H1 (cell line): ENCODE measurements around the gene TMPRSS15. TPM values are rescaled to one million over a fixed set of nuclear protein-coding genes. Genes with fewer than 3 reads are reported as not detected.

Source experiments
- CTCF ChIA-PET: fragments of 300-600 bp; sonication (Branson Sonifier 250); formaldehyde crosslinking; loops from one replicate; lab custom pipeline; 2021; ENCODE audit not compliant: partially characterized antibody; lab: Charles Lee
- POLR2A ChIA-PET: fragments of 300-600 bp; sonication (Branson Sonifier 250); formaldehyde crosslinking; loops from one replicate; lab custom pipeline; 2021; ENCODE audit warnings: inconsistent platforms; ENCODE audit not compliant: partially characterized antibody; lab: Charles Lee
- DNase-seq, 2 experiments: peaks; one replicate each; pipeline versions ENCODE4 v3.0.0 to v3.0.0-alpha.2; 2010 to 2022; ENCODE audit warnings: low spot score in 2 of 2, low read depth in 1 of 2, mixed read lengths in 1 of 2
- FAIRE-seq: peaks from 2 replicates; lab custom pipeline; 2011; peaks lifted over from hg19 to GRCh38; lab: Jason Lieb, UNC
- H2AFZ ChIP-seq: 2 replicates; pipeline ENCODE4 v1.8.1; 2012; ENCODE audit warnings: low read length, inconsistent platforms
- H2AK5ac ChIP-seq: 2 replicates; pipeline ENCODE4 v1.6.1; 2013; ENCODE audit warnings: low read depth, low read length
- H2BK120ac ChIP-seq: replicated peaks from 2 replicates; pipeline ENCODE3; 2013; ENCODE audit warnings: low read depth, low read length, inconsistent platforms
- H2BK12ac ChIP-seq: 2 replicates; pipeline ENCODE4 v1.6.1; 2013; ENCODE audit warnings: low read depth, low read length
- H2BK15ac ChIP-seq: 2 replicates; pipeline ENCODE4 v1.6.1; 2013; ENCODE audit warnings: low read length
- H2BK20ac ChIP-seq: 2 replicates; pipeline ENCODE4 v1.6.1; 2013; ENCODE audit warnings: low read length
- H2BK5ac ChIP-seq: 2 replicates; pipeline ENCODE4 v1.6.1; 2013; ENCODE audit warnings: low read depth, low read length
- H3K14ac ChIP-seq: 2 replicates; pipeline ENCODE4 v1.6.1; 2013; ENCODE audit warnings: inconsistent platforms; ENCODE audit not compliant: insufficient read length
- H3K18ac ChIP-seq: 2 replicates; pipeline ENCODE4 v1.6.1; 2013; ENCODE audit warnings: low read length; ENCODE audit errors: extremely low read depth
- H3K23ac ChIP-seq: 2 replicates; pipeline ENCODE4 v1.6.1; 2013; ENCODE audit warnings: inconsistent platforms; ENCODE audit not compliant: insufficient read length
- H3K23me2 ChIP-seq: 2 replicates; pipeline ENCODE4 v1.6.1; 2013; ENCODE audit warnings: low read depth, low read length
- H3K27ac ChIP-seq: 2 replicates; pipeline ENCODE4 v1.6.1; 2011; ENCODE audit warnings: low read depth, low read length, inconsistent platforms
- H3K27me3 ChIP-seq, 4 experiments: replicated peaks in 1 of 4; 1 replicate in 1 of 4; 2 replicates in 3 of 4; pipeline versions ENCODE4 v1.6.1 to v1.8.1; 2011 to 2013; ENCODE audit warnings: low read length in 3 of 4, mild to moderate bottlenecking in 3 of 4, inconsistent platforms in 2 of 4, mixed read lengths in 2 of 4, moderate library complexity in 1 of 4; ENCODE audit not compliant: control insufficient read depth in 3 of 4, insufficient read depth in 3 of 4; ENCODE audit errors: extremely low read depth in 1 of 4
- H3K36me3 ChIP-seq, 4 experiments: 2 replicates each; pipeline versions ENCODE4 v1.6.1 to v1.8.1; 2011 to 2013; ENCODE audit warnings: mild to moderate bottlenecking in 4 of 4, low read length in 3 of 4, moderate library complexity in 2 of 4, control low read depth in 1 of 4, inconsistent platforms in 1 of 4; ENCODE audit not compliant: insufficient read depth in 4 of 4, control insufficient read depth in 2 of 4
- H3K4ac ChIP-seq: replicated peaks from 2 replicates; pipeline ENCODE3; 2013; ENCODE audit warnings: low read length, low read depth, mixed read lengths, inconsistent platforms; ENCODE audit not compliant: insufficient read length
- H3K4me1 ChIP-seq, 4 experiments: replicated peaks in 1 of 4; 1 replicate in 1 of 4; 2 replicates in 3 of 4; pipeline versions ENCODE4 v1.6.1 to v1.8.1; 2011 to 2013; ENCODE audit warnings: low read length in 3 of 4, inconsistent platforms in 2 of 4, mixed read lengths in 1 of 4; ENCODE audit not compliant: insufficient read depth in 4 of 4, control insufficient read depth in 3 of 4
- H3K4me2 ChIP-seq, 2 experiments: 2 replicates each; pipeline versions ENCODE4 v1.6.1 to v1.8.1; 2011 to 2013; ENCODE audit warnings: low read depth in 2 of 2, low read length in 2 of 2, control low read depth in 1 of 2, inconsistent platforms in 1 of 2, mild to moderate bottlenecking in 1 of 2; ENCODE audit not compliant: insufficient read depth in 1 of 2
- H3K4me3 ChIP-seq, 4 experiments: fragments of 200-600, 300-600 bp in 1 of 4; sonication (generic), shearing (Covaris generic), sonication (Bioruptor Twin) in 1 of 4; 2 replicates each; pipeline versions ENCODE4 v1.5.1 to v1.8.1; 2011 to 2016; ENCODE audit warnings: low read length in 4 of 4, low read depth in 3 of 4, control low read depth in 2 of 4, inconsistent platforms in 2 of 4, mild to moderate bottlenecking in 2 of 4, mixed read lengths in 1 of 4, moderate library complexity in 1 of 4; ENCODE audit not compliant: insufficient read depth in 2 of 4; ENCODE audit errors: extremely low read depth in 1 of 4
- H3K56ac ChIP-seq: replicated peaks from 2 replicates; pipeline ENCODE3; 2013; ENCODE audit warnings: low read depth, mild to moderate bottlenecking, mixed read lengths, low read length, inconsistent platforms; ENCODE audit not compliant: insufficient read length
- H3K79me1 ChIP-seq: 2 replicates; pipeline ENCODE4 v1.6.1; 2013; ENCODE audit warnings: low read depth, low read length, control low read depth
- H3K79me2 ChIP-seq, 2 experiments: 2 replicates each; pipeline versions ENCODE4 v1.6.1 to v1.8.1; 2012 to 2013; ENCODE audit warnings: low read length in 2 of 2, mild to moderate bottlenecking in 2 of 2, inconsistent platforms in 1 of 2; ENCODE audit not compliant: insufficient read depth in 2 of 2, control insufficient read depth in 1 of 2
- H3K9ac ChIP-seq, 4 experiments: replicated peaks in 1 of 4; 1 replicate in 1 of 4; 2 replicates in 3 of 4; pipeline versions ENCODE4 v1.6.1 to v1.8.1; 2011 to 2013; ENCODE audit warnings: low read depth in 3 of 4, low read length in 3 of 4, control low read depth in 2 of 4, mild to moderate bottlenecking in 2 of 4, moderate library complexity in 2 of 4, inconsistent platforms in 1 of 4; ENCODE audit errors: extremely low read depth in 1 of 4
- H3K9me3 ChIP-seq, 2 experiments: 2 replicates each; pipeline versions ENCODE4 v1.6.1 to v1.8.1; 2012 to 2013; ENCODE audit warnings: mild to moderate bottlenecking in 2 of 2, moderate library complexity in 2 of 2, control low read depth in 1 of 2, inconsistent platforms in 1 of 2, low read depth in 1 of 2, low read length in 1 of 2, mixed read lengths in 1 of 2; ENCODE audit not compliant: insufficient read depth in 2 of 2
- H4K20me1 ChIP-seq, 2 experiments: replicated peaks in 1 of 2; 2 replicates each; pipeline versions ENCODE3 to v1.8.1; 2011 to 2013; ENCODE audit warnings: inconsistent platforms in 2 of 2, low read length in 2 of 2, mild to moderate bottlenecking in 1 of 2; ENCODE audit not compliant: insufficient read depth in 2 of 2, control insufficient read depth in 1 of 2
- H4K5ac ChIP-seq: 2 replicates; pipeline ENCODE4 v1.6.1; 2013; ENCODE audit warnings: low read length, low read depth, mixed read lengths, inconsistent platforms; ENCODE audit not compliant: insufficient read length
- H4K8ac ChIP-seq: 2 replicates; pipeline ENCODE4 v1.8.0; 2013; ENCODE audit warnings: mild to moderate bottlenecking, moderate library complexity, low read length, inconsistent platforms; ENCODE audit not compliant: insufficient read depth; ENCODE audit errors: extremely low read depth
- H4K91ac ChIP-seq: replicated peaks from 2 replicates; pipeline ENCODE3; 2013; ENCODE audit warnings: low read length, mixed read lengths, inconsistent platforms; ENCODE audit not compliant: insufficient read length
- WGBS, 2 experiments: shearing (Covaris generic) in 1 of 2; methylation state at CpG; one replicate each; pipeline versions ENCODE4 v1.1.6 to v1.1.7; 2013 to 2015; ENCODE audit warnings: low lambda C conversion rate in 2 of 2, mixed read lengths in 2 of 2, inconsistent platforms in 1 of 2, low coverage in 1 of 2, missing lambda C conversion rate in 1 of 2; ENCODE audit not compliant: insufficient replicate concordance in 2 of 2, insufficient coverage in 1 of 2, insufficient read length in 1 of 2; ENCODE audit errors: extremely low coverage in 1 of 2, missing lambda C conversion rate in 1 of 2; 5-methylcytosine and 5-hydroxymethylcytosine counted together
- polyA plus RNA-seq, 7 experiments: library from polyadenylated mRNA; depleted of rRNA in 3 of 7; stranded (reverse) in 5 of 7; unstranded in 2 of 7; fragments of >200 nt in 5 of 7; fragments of 200-250 nt in 2 of 7; gene quantifications; 1 replicate in 5 of 7; 2 replicates in 1 of 7; 4 replicates in 1 of 7; pipeline versions ENCODE4 v1.2.1 to v1.2.3, GENCODE V29; 2011 to 2013; ENCODE audit warnings: missing spikeins in 2 of 7, mixed read lengths in 2 of 7
- total RNA-seq: library from RNA; stranded (reverse); fragmentation: NEBNext Ultra II Directional; extraction: Animal tissue kit (Norgen Biotek cat#: 25700); gene quantifications from 2 replicates; pipeline ENCODE4 v1.2.1, GENCODE V29; 2021

Gene TMPRSS15
- total and polyA plus RNA-seq, 2 of the 8 experiments (the other 6 are each of a cell fraction or from before 2014, with no cell fraction given) = not detected

GRCh38 chr21:18430341-18430740 lies 26.8 kb upstream of the TMPRSS15 start:
- H3K27me3 ChIP-seq = no peaks in the 10 kb centered on the region

More at GRCh38 chr21:18430341-18430740, 26.8 kb upstream of the TMPRSS15 start:
- DNase-seq (no peak), FAIRE-seq (no peak)
- H2AFZ ChIP-seq = no peak overlapping the region
- H3K9me3 ChIP-seq = peaks cover 0 to 3% of the 10 kb centered on the region in 2 experiments; a peak in 1 of 4 replicates
- H3K23me2 ChIP-seq = no peaks in the 10 kb centered on the region
- ChIA-PET CTCF (interaction anchor here (0.7 to 1.4 kb wide), 2 partner anchors 11 to 45 kb away, joined by 3 read pairs; no protein-coding TSS in a partner anchor), POLR2A (no interaction called here)
- no peak overlapping the region for H3K56ac ChIP-seq
- no peak overlapping the region for H3K4me3 ChIP-seq
- no peak overlapping the region for H3K27ac ChIP-seq
- no peak overlapping the region for H2AK5ac ChIP-seq
- WGBS, 2 experiments = 100% methylated on average over 2 of the region's 2 CpGs; no CpG with 5 or more reads in 1 of the 2 experiments
- H3K79me1 ChIP-seq = no peaks in the 10 kb centered on the region
- no peaks in the 10 kb centered on the region for H3K36me3 ChIP-seq
- no peak overlapping the region for H4K5ac ChIP-seq
- no peak overlapping the region for H2BK5ac ChIP-seq
- no peak overlapping the region for H2BK120ac ChIP-seq
- no peak overlapping the region for H3K4me2 ChIP-seq
- no peak overlapping the region for H3K14ac ChIP-seq
- H3K79me2 ChIP-seq = no peaks in the 10 kb centered on the region
- no peak overlapping the region for H4K91ac ChIP-seq
- H2BK20ac ChIP-seq = no peak overlapping the region
- H2BK15ac ChIP-seq = no peak overlapping the region
- H3K9ac ChIP-seq = no peak overlapping the region
- no peak overlapping the region for H2BK12ac ChIP-seq
- no peak overlapping the region for H3K4ac ChIP-seq
- no peak overlapping the region for H4K8ac ChIP-seq
- no peaks in the 10 kb centered on the region for H4K20me1 ChIP-seq
- H3K23ac ChIP-seq = no peak overlapping the region
- H3K4me1 ChIP-seq = no peaks in the 10 kb centered on the region
- H3K18ac ChIP-seq = no peak overlapping the region
